Esophagus muscularis mucosa (tissue), 4 donors: ENCODE results near the gene DGLUCY. TPM values are rescaled to one million over a fixed set of nuclear protein-coding genes. Genes with fewer than 3 reads are reported as not detected.

Experiments
- DNase-seq: peaks from one replicate; pipeline ENCODE4 v3.0.0-alpha.2; 2017; ENCODE audit errors: extremely low spot score
- H3K27ac ChIP-seq, 4 donors: fragments of 200-600 bp; sonication (generic); replicated peaks in 1 of 4; 1 replicate in 3 of 4; 2 replicates in 1 of 4; pipeline ENCODE4 v1.5.1; 2016 to 2019; ENCODE audit warnings: mild to moderate bottlenecking in 1 of 4
- H3K27me3 ChIP-seq, 4 donors: fragments of 200-600 bp; sonication (generic); one replicate each; pipeline versions ENCODE4 v1.5.1 to v1.6.0; 2016 to 2019
- H3K36me3 ChIP-seq, 4 donors: fragments of 200-600 bp; sonication (generic); one replicate each; pipeline ENCODE4 v1.5.1; 2016 to 2019
- H3K4me1 ChIP-seq, 4 donors: fragments of 200-600 bp; sonication (generic); one replicate each; pipeline ENCODE4 v1.5.1; 2016 to 2019
- H3K4me3 ChIP-seq, 4 donors: fragments of 200-600 bp; sonication (generic); 1 replicate in 2 of 4; 2 replicates in 2 of 4; pipeline ENCODE4 v1.5.1; 2016 to 2019; ENCODE audit warnings: mild to moderate bottlenecking in 4 of 4, moderate library complexity in 1 of 4
- H3K9me3 ChIP-seq, 4 donors: fragments of 200-600 bp; sonication (generic); 1 replicate in 3 of 4; 2 replicates in 1 of 4; pipeline ENCODE4 v1.5.1; 2016 to 2019
- EP300 ChIP-seq: sonication (generic); formaldehyde crosslinking; IDR thresholded peaks from one replicate; pipeline ENCODE4 v1.6.1; 2017; ENCODE audit warnings: antibody characterized with exemption
- POLR2A ChIP-seq: fragments of 450-650 bp; IDR thresholded peaks from one replicate; pipeline ENCODE4 v1.6.1; 2017; ENCODE audit warnings: antibody characterized with exemption, moderate library complexity, mild to moderate bottlenecking, low read depth
- POLR2AphosphoS5 ChIP-seq, 2 donors: sonication (generic); formaldehyde crosslinking; IDR thresholded peaks; one replicate each; pipeline ENCODE4 v1.6.1; 2017; ENCODE audit warnings: antibody characterized with exemption in 2 of 2
- WGBS: methylation state at CpG from one replicate; pipeline ENCODE4 v1.1.5; 2018; 5-methylcytosine and 5-hydroxymethylcytosine counted together
- intact Hi-C: fragments of 100-400 bp; cut with DNase I; formaldehyde crosslinking; loops from one replicate; pipeline ENCODE4 v1.15.1; 2023
- total RNA-seq, 4 donors: library from RNA; depleted of rRNA; stranded (reverse); fragments of >200 nt; gene quantifications; one replicate each; pipeline versions ENCODE4 v1.1.0 to v1.2.1, GENCODE V29; 2016
- TF ChIP-seq, protein P1 (sequence below), 3 experiments: fragments of 200-600 bp in 2 of 3; fragments of 450-650 bp in 1 of 3; sonication (generic) in 2 of 3; IDR thresholded peaks; one replicate each; pipeline ENCODE4 v1.5.1; 2017 to 2019; ENCODE audit warnings: antibody characterized with exemption in 3 of 3, mild to moderate bottlenecking in 2 of 3, moderate library complexity in 1 of 3

DGLUCY gene
- total RNA-seq, 4 donors from 2014 or later: 47.2 to 88.2 (median 66.5) TPM

DNA sequence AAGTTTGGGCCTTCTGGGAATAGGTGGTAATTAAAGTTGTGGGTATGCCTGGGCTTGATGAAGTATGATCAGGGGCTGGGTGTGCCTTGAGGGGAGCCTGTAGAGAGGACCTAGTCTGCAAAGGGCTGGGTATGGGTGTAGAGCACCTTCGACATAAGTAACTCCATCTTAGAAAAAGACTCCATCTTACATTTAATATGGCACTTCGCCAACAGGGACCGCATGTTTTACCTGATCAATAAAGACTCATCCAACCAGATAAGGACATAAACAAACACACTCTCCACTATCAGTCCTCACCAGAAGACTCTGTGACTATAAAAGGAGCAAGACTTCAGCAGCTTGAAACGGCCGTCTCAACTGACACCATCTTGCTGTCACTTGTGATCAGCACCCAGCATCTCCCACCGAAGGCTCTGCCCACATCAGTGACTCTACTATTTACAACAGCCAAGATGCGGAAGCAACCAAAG is 154.1 kb downstream of the DGLUCY start:
- DNase-seq: no peak
- Histone ChIP-seq H3K4me1 (peaks cover 4 to 31% (median 21%) of the 10 kb centered on the region in 4 donors), H3K36me3 (peaks cover 0 to 8% (median 0%) of the 10 kb centered on the region in 4 donors), H3K4me3 (no peak overlapping the region), H3K9me3 (no peaks in the 10 kb centered on the region), H3K27me3 (no peaks in the 10 kb centered on the region), H3K27ac (no peak overlapping the region)
- intact Hi-C loops: no loop called here
- TF ChIP-seq EP300 (no peak), POLR2A (no peak), POLR2AphosphoS5 (IDR thresholded peaks at IDR 0.05) (no peak)
- TF ChIP-seq, protein P1, sequence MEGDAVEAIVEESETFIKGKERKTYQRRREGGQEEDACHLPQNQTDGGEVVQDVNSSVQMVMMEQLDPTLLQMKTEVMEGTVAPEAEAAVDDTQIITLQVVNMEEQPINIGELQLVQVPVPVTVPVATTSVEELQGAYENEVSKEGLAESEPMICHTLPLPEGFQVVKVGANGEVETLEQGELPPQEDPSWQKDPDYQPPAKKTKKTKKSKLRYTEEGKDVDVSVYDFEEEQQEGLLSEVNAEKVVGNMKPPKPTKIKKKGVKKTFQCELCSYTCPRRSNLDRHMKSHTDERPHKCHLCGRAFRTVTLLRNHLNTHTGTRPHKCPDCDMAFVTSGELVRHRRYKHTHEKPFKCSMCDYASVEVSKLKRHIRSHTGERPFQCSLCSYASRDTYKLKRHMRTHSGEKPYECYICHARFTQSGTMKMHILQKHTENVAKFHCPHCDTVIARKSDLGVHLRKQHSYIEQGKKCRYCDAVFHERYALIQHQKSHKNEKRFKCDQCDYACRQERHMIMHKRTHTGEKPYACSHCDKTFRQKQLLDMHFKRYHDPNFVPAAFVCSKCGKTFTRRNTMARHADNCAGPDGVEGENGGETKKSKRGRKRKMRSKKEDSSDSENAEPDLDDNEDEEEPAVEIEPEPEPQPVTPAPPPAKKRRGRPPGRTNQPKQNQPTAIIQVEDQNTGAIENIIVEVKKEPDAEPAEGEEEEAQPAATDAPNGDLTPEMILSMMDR (IDR thresholded peaks at IDR 0.05): no peak
- 98% methylated on average over 7 of the region's 7 CpGs for WGBS

DNA sequence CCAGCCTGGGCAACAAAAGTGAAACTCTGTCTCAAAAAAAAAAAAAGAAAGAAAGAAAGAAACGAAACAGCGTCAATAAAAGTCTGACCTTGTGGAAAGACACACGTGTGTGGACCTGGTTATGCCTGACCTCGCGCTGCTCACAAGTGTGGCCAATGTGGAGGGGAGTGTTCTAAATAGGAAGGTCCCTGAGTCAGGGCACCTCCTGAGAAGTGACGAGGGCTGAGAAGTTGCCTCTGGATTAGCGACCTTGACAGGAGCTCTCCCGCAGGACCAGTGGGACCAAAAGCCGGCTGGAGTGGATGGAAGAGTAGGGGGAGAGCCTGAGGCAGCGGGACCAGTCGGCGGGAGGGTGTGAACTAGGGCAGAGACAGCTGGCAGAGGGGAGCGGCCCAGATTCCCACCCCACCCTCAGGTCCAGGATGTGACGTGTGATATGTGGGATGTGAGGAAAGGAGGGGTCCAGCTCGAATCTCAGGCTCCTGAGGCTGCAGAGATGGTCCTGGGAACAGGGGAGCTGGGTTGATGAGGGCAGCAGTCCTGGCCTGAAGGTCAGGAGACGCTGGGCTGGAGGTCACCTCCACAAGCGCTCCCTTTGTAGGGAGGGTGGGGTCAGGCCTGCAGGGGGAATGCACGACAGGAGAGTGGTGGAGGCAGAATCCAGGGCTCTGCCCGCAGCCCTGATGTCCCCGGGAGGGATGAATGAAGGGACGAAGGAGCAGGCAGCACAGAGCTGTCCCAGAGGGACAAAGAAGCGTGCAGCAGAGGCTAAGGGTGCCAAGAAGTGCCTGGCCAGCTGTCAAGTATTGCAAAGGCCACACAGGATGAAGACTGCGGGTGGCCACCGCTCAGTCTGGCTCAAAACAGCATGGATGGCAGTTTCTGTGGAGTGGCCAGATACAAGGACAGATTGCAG is 155.5 kb downstream of the DGLUCY start:
- H3K4me3 ChIP-seq: no peak overlapping the region
- TF ChIP-seq, protein P1 (IDR thresholded peaks at IDR 0.05): no peak
- no peak for TF ChIP-seq POLR2A
- TF ChIP-seq EP300: no peak
- TF ChIP-seq POLR2AphosphoS5 (IDR thresholded peaks at IDR 0.05): no peak
- H3K27ac ChIP-seq: no peak overlapping the region
- no peaks in the 10 kb centered on the region for H3K9me3 ChIP-seq
- WGBS: 65% methylated on average over 24 of the region's 24 CpGs
- no peaks in the 10 kb centered on the region for H3K27me3 ChIP-seq
- peaks cover 0 to 21% (median 15%) of the 10 kb centered on the region in 4 donors for H3K4me1 ChIP-seq
- H3K36me3 ChIP-seq: peaks cover 0 to 11% (median 2%) of the 10 kb centered on the region in 4 donors
- no peak for DNase-seq
- intact Hi-C loops: no loop called here

DNA sequence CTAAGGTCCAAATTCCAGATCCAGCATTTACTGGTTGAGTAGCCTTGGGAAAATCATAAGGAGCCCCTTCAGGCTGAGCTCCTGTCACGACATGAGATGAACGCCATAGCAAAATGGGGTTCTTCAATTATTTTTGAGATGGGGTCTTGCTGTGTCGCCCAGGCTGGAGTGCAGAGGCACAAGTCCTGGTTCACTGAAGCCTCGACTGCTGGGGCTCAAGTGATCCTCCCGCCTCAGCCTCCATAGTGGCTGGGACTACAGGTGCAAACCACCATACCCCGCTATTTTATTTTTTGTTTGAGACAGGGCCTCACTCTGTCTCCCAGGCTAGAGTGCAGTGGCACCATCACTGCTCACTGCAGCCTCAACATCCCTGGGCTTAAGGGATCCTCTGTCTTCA is 156.3 kb downstream of the DGLUCY start:
- Histone ChIP-seq H3K27me3 (no peaks in the 10 kb centered on the region), H3K4me1 (peaks cover 0 to 15% (median 9%) of the 10 kb centered on the region in 4 donors), H3K27ac (no peak overlapping the region), H3K4me3 (no peak overlapping the region), H3K9me3 (no peaks in the 10 kb centered on the region), H3K36me3 (peaks cover 0 to 11% (median 2%) of the 10 kb centered on the region in 4 donors)
- no peak for DNase-seq
- intact Hi-C loops: no loop called here
- 92% methylated on average over 6 of the region's 6 CpGs for WGBS
- TF ChIP-seq, protein P1 (IDR thresholded peaks at IDR 0.05): no peak
- no peak for TF ChIP-seq POLR2AphosphoS5 (IDR thresholded peaks at IDR 0.05)
- TF ChIP-seq POLR2A: no peak

DNA sequence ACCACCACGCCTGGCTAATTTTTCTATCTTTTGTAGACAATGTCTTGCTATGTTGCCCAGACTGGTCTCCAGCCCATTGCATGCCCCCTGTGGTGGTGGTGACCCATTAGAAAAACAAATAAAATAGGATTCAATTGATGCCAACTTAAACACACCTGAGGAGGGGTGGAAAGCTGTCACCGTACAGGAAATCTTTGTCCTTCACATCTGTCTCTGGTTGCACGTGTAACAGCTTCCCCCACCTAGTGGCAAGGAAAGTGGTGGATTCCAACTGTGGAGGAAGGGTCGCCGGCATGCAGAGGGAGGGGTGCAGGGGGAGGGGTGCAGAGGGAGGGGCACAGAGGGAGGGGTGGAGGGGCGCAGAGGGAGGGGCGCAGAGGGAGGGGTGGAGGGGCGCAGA is 156.7 kb downstream of the DGLUCY start:
- peaks cover 0 to 15% (median 9%) of the 10 kb centered on the region in 4 donors for H3K4me1 ChIP-seq
- H3K4me3 ChIP-seq: no peak overlapping the region
- peaks cover 0 to 11% (median 2%) of the 10 kb centered on the region in 4 donors for H3K36me3 ChIP-seq
- H3K27ac ChIP-seq: no peak overlapping the region
- H3K9me3 ChIP-seq: no peaks in the 10 kb centered on the region
- H3K27me3 ChIP-seq: no peaks in the 10 kb centered on the region
- WGBS: 63% methylated on average over 5 of the region's 8 CpGs
- intact Hi-C loops: no loop called here
- TF ChIP-seq POLR2A: no peak
- no peak for TF ChIP-seq EP300
- no peak for DNase-seq

DNA sequence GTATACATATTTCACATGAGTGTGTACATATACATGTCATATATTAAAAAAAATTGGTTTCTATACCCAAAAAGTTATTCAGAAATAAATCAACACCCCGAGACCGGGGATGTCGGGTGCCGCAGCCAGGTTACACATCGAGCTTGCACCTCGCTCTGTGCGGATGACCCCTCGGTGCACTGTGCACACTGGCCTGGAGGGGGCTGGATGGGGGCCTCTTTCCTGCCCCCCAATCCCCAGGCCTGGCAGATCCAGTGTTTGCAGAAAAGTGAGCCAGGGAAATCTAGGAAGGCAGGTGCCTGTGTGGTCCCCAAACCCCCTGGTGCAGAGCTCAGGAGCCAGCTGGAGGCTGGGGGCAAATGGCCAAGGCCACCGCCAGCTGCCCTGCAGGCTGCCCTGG is 157.8 kb downstream of the DGLUCY start:
- H3K4me1 ChIP-seq: peaks cover 0 to 15% (median 9%) of the 10 kb centered on the region in 4 donors

More for the DNA sequence above, 157.8 kb downstream of the DGLUCY start:
- H3K9me3 ChIP-seq: no peaks in the 10 kb centered on the region
- H3K4me3 ChIP-seq: no peak overlapping the region
- TF ChIP-seq POLR2AphosphoS5 (IDR thresholded peaks at IDR 0.05): no peak
- no peak for TF ChIP-seq POLR2A
- TF ChIP-seq, protein P1 (IDR thresholded peaks at IDR 0.05): no peak
- TF ChIP-seq EP300: no peak
- no peak overlapping the region for H3K27ac ChIP-seq
- H3K27me3 ChIP-seq: no peaks in the 10 kb centered on the region
- DNase-seq: no peak
- intact Hi-C loops: no loop called here
- H3K36me3 ChIP-seq: peaks cover 0 to 12% (median 2%) of the 10 kb centered on the region in 4 donors
- WGBS: 94% methylated on average over 8 of the region's 9 CpGs
